Stimulated activated CD8-positive, alpha-beta memory T cell treated with anti-CD3 and anti-CD28 coated beads, Interleukin-4, amount 100 ng/mL, for 1 hour (primary cell): ENCODE measurements around the gene PNLDC1.
"Not testable (repeated sequence)": the region's sequence is repeated elsewhere in the genome, so short reads cannot be mapped to it uniquely, and the experiment has no call there.

ENCODE experiments used
- DNase-seq, 2 donors: peaks; one replicate each; pipeline ENCODE4 v3.0.0-alpha.2; 2020; ENCODE audit warnings: low read depth in 2 of 2, low spot score in 1 of 2

The PNLDC1 gene

GRCh38 chr6:159778131-159778530, 21.9 kb upstream of the PNLDC1 start:
- no peak for DNase-seq

GRCh38 chr6:159778542-159779103, 21.5 kb upstream of the PNLDC1 start:
- DNase-seq, result no peak

GRCh38 chr6:159788276-159788675, 11.8 kb upstream of the PNLDC1 start:
- no peak for DNase-seq

- peak in 1 of 2 donors; percentile 1 for DNase-seq
Observed at GRCh38 chr6:159788753-159789376, 11.2 kb upstream of the PNLDC1 start.

- peak; percentile 98 to 99 for DNase-seq
Observed at GRCh38 chr6:159789377-159790148, 10.5 kb upstream of the PNLDC1 start, which contains the start of gene TCP1. TSS of gene TCP1 (minus strand) at chr6:159789602. CDS start at chr6:159789468, 134 bp downstream.

- DNase-seq, result peak; percentile 61 to 78
Observed at GRCh38 chr6:159790149-159790955, 9.7 kb upstream of the PNLDC1 start, which contains the start of gene MRPL18. TSS of gene MRPL18 (plus strand) at chr6:159790467. CDS start at chr6:159790588, 121 bp downstream.

GRCh38 chr6:159790956-159791598, 9.0 kb upstream of the PNLDC1 start:
- no peak for DNase-seq

- not testable (repeated sequence) for DNase-seq
Observed at GRCh38 chr6:159794976-159795375, 5.1 kb upstream of the PNLDC1 start.

GRCh38 chr6:159797554-159797953, 2.5 kb upstream of the PNLDC1 start:
- DNase-seq, result no peak

GRCh38 chr6:159801935-159802334, 1.9 kb downstream of the PNLDC1 start:
- no peak for DNase-seq

- no peak for DNase-seq
Observed at GRCh38 chr6:159804504-159804903, 4.4 kb downstream of the PNLDC1 start.

- DNase-seq, result no peak
Observed at GRCh38 chr6:159805440-159806020, 5.5 kb downstream of the PNLDC1 start.

- no peak for DNase-seq
Observed at GRCh38 chr6:159806021-159806458, 6.0 kb downstream of the PNLDC1 start.

- DNase-seq, result no peak
Observed at GRCh38 chr6:159807150-159807858, 7.2 kb downstream of the PNLDC1 start.

GRCh38 chr6:159808647-159809046, 8.6 kb downstream of the PNLDC1 start:
- DNase-seq, result no peak

GRCh38 chr6:159809149-159809548, 9.1 kb downstream of the PNLDC1 start:
- no peak for DNase-seq

GRCh38 chr6:159813781-159814180, 13.7 kb downstream of the PNLDC1 start:
- no peak for DNase-seq

- DNase-seq, result no peak
Observed at GRCh38 chr6:159815410-159815809, 15.3 kb downstream of the PNLDC1 start.

GRCh38 chr6:159816775-159817174, 16.7 kb downstream of the PNLDC1 start:
- DNase-seq, result not testable (repeated sequence)
